GM12878 (cell line): ENCODE results near the gene PIAS1. TPM values are rescaled to one million over a fixed set of nuclear protein-coding genes. Genes with fewer than 3 reads are reported as not detected.

Experiments used
- ATAC-seq: fragments of 200-7000 bp; cut with Tn5 transposase; 3 replicates; pipeline ENCODE4 v1.9.1; 2020; ENCODE audit warnings: mild to moderate bottlenecking, moderate library complexity
- BruUV-seq: library from RNA; stranded (reverse); fragments of 400-500 nt; replicated peaks from 2 replicates; lab custom pipeline; 2021; lab: Mats Ljungman, UMichigan
- CTCF ChIA-PET: fragments of 300-600 bp; sonication (Branson Sonifier 250); formaldehyde crosslinking; extraction: SDS; loops from one replicate; lab custom pipeline; 2021; ENCODE audit warnings: inconsistent platforms; lab: Yijun Ruan, JAX
- POLR2A ChIA-PET: fragments of 350-600 bp; formaldehyde crosslinking; extraction: SDS; loops from one replicate; lab custom pipeline; 2021; ENCODE audit warnings: inconsistent platforms; lab: Charles Lee
- RAD21 ChIA-PET: fragments of 300-600 bp; sonication (Branson Sonifier 250); formaldehyde crosslinking; loops from one replicate; lab custom pipeline; 2023; ENCODE audit warnings: antibody characterized with exemption; ENCODE audit not compliant: unreplicated experiment; lab: Charles Lee
- SMC1A ChIA-PET: fragments of 300-600 bp; sonication (Branson Sonifier 250); formaldehyde crosslinking; loops from one replicate; lab custom pipeline; 2023; ENCODE audit not compliant: unreplicated experiment, uncharacterized antibody; lab: Charles Lee
- DNase-seq: peaks from one replicate; pipeline ENCODE4 v3.0.0-alpha.2; 2011; ENCODE audit warnings: low read depth, low spot score
- FAIRE-seq: peaks from 3 replicates; lab custom pipeline; 2011; peaks lifted over from hg19 to GRCh38; lab: Jason Lieb, UNC
- H2AFZ ChIP-seq: 2 replicates; pipeline ENCODE4 v1.6.0; 2011; ENCODE audit warnings: low read depth, low read length, control low read depth; ENCODE audit not compliant: control insufficient read depth
- H3K27ac ChIP-seq: 2 replicates; pipeline ENCODE4 v1.5.1; 2011; ENCODE audit warnings: control low read depth; ENCODE audit not compliant: control insufficient read depth, insufficient read depth
- H3K27me3 ChIP-seq, 2 experiments: replicated peaks in 1 of 2; 2 replicates each; pipeline versions ENCODE4 v1.6.0 to v1.6.1; 2011; ENCODE audit warnings: low read length in 1 of 2; ENCODE audit not compliant: control insufficient read depth in 2 of 2, insufficient read depth in 2 of 2
- H3K36me3 ChIP-seq, 2 experiments: 2 replicates each; pipeline ENCODE4 v1.5.1; 2011; ENCODE audit warnings: low read length in 1 of 2; ENCODE audit not compliant: control insufficient read depth in 2 of 2, insufficient read depth in 2 of 2
- H3K4me1 ChIP-seq: 2 replicates; pipeline ENCODE4 v1.6.1; 2011; ENCODE audit warnings: mild to moderate bottlenecking, low read length, moderate library complexity, mixed read lengths; ENCODE audit not compliant: control insufficient read depth, insufficient read depth
- H3K4me2 ChIP-seq: 2 replicates; pipeline ENCODE4 v1.6.0; 2011; ENCODE audit warnings: control low read depth; ENCODE audit not compliant: control insufficient read depth, insufficient read depth
- H3K4me3 ChIP-seq: fragments of 200-600 bp; sonication (generic); 2 replicates; pipeline ENCODE4 v1.5.1; 2016
- H3K79me2 ChIP-seq: 2 replicates; pipeline ENCODE4 v1.6.0; 2011; ENCODE audit warnings: low read length; ENCODE audit not compliant: control insufficient read depth, insufficient read depth
- H3K9ac ChIP-seq: 2 replicates; pipeline ENCODE4 v1.8.0; 2011; ENCODE audit warnings: low read length, control low read depth, mixed read lengths; ENCODE audit not compliant: control insufficient read depth, insufficient read depth
- H3K9me3 ChIP-seq: replicated peaks from 3 replicates; pipeline ENCODE4 v1.5.1; 2011; ENCODE audit warnings: mild to moderate bottlenecking, low read length; ENCODE audit not compliant: control insufficient read depth, insufficient read depth
- H4K20me1 ChIP-seq: 2 replicates; pipeline ENCODE4 v1.6.0; 2011; ENCODE audit not compliant: control insufficient read depth, insufficient read depth
- CBFB ChIP-seq: IDR thresholded peaks from 2 replicates; pipeline ENCODE4 v1.6.1; 2016; ENCODE audit warnings: antibody characterized with exemption, low read depth
- CHD1 ChIP-seq: IDR thresholded peaks from 2 replicates; pipeline ENCODE4 v1.6.1; 2012; ENCODE audit warnings: low read depth, low read length, improper control_type of control experiment
- E2F8 ChIP-seq: fragments of 450-650 bp; IDR thresholded peaks from 2 replicates; pipeline ENCODE4 v1.6.1; 2018; ENCODE audit warnings: mild to moderate bottlenecking, low read depth, moderate library complexity; ENCODE audit not compliant: partially characterized antibody
- EED ChIP-seq: sonication (generic); IDR thresholded peaks from 2 replicates; pipeline ENCODE4 v1.6.1; 2016; ENCODE audit warnings: antibody characterized with exemption, low read depth
- EZH2 ChIP-seq: IDR thresholded peaks from 2 replicates; pipeline ENCODE4 v1.6.1; 2012; ENCODE audit warnings: low read depth, mild to moderate bottlenecking, control low read depth, inconsistent platforms, low read length, borderline replicate concordance; ENCODE audit not compliant: control insufficient read depth
- HCFC1 ChIP-seq: fragments of 150-350 bp; IDR thresholded peaks from 2 replicates; pipeline ENCODE4 v1.6.1; 2014; ENCODE audit warnings: low read length
- JUNB ChIP-seq: IDR thresholded peaks from 2 replicates; pipeline ENCODE4 v1.6.1; 2016; ENCODE audit warnings: antibody characterized with exemption, mild to moderate bottlenecking
- NFXL1 ChIP-seq: fragments of 450-650 bp; IDR thresholded peaks from 2 replicates; pipeline ENCODE4 v1.6.1; 2017; ENCODE audit warnings: antibody characterized with exemption, mild to moderate bottlenecking, borderline replicate concordance
- POLR2A ChIP-seq: IDR thresholded peaks from 2 replicates; pipeline ENCODE4 v1.6.1; 2011; ENCODE audit warnings: low read depth, mild to moderate bottlenecking, low read length
- RAD21 ChIP-seq: IDR thresholded peaks from 2 replicates; pipeline ENCODE4 v1.6.1; 2011; ENCODE audit warnings: mild to moderate bottlenecking, low read depth, low read length, moderate library complexity; ENCODE audit not compliant: insufficient read depth
- RUNX3 ChIP-seq: IDR thresholded peaks from 2 replicates; pipeline ENCODE4 v1.6.1; 2012; ENCODE audit warnings: low read length, inconsistent platforms
- SUZ12 ChIP-seq: fragments of 200-600 bp; sonication (generic); IDR thresholded peaks from one replicate; pipeline ENCODE4 v1.6.1; 2018; ENCODE audit warnings: antibody characterized with exemption, mild to moderate bottlenecking; ENCODE audit not compliant: unreplicated experiment
- ZNF24 ChIP-seq: fragments of 450-650 bp; IDR thresholded peaks from 2 replicates; pipeline ENCODE4 v1.6.1; 2017; ENCODE audit warnings: antibody characterized with exemption, mild to moderate bottlenecking
- WGBS: methylation state at CpG from one replicate; pipeline ENCODE4 v1.1.6; 2016; ENCODE audit warnings: low lambda C conversion rate; ENCODE audit not compliant: insufficient replicate concordance, insufficient coverage; ENCODE audit errors: missing lambda C conversion rate; 5-methylcytosine and 5-hydroxymethylcytosine counted together
- in situ Hi-C: fragments of 300-500 bp; cut with MboI; formaldehyde crosslinking; loops from 9 replicates; pipeline ENCODE4 v1.14.3; 2018; ENCODE audit warnings: mixed read lengths
- intact Hi-C: fragments of 100-400 bp; cut with micrococcal nuclease; formaldehyde crosslinking; loops from one replicate; pipeline ENCODE4 v1.14.2; 2022; ENCODE audit not compliant: unreplicated experiment
- polyA plus RNA-seq, 11 experiments: library from polyadenylated mRNA; depleted of rRNA in 4 of 11; unstranded in 6 of 11; stranded (reverse) in 5 of 11; fragments of >200 nt; fragmentation: Nextera tagmentation in 4 of 11; fragmentation: Illumina TruSeq in 1 of 11; extraction: Ambion mirVana in 4 of 11; extraction: Trizol in 1 of 11; gene quantifications; 1 replicate in 1 of 11; 2 replicates in 10 of 11; pipeline versions ENCODE4 v1.2.1 to v1.2.3, GENCODE V29; 2011 to 2016; ENCODE audit warnings: inconsistent platforms in 2 of 11, missing spikeins in 2 of 11, low read depth in 1 of 11
- total RNA-seq, 4 experiments: library from RNA; depleted of rRNA in 3 of 4; stranded (reverse); fragments of >200 nt in 3 of 4; fragmentation: Illumina TruSeq in 1 of 4; extraction: Trizol in 1 of 4; gene quantifications; 2 replicates each; pipeline versions ENCODE4 v1.2.1 to v1.2.3, GENCODE V29; 2013 to 2021
- TF ChIP-seq, protein P1 (sequence below): fragments of 450-650 bp; conservative IDR thresholded peaks from 2 replicates; pipeline ENCODE4 v1.6.1; 2017; ENCODE audit warnings: mild to moderate bottlenecking, moderate library complexity

PIAS1 gene
- total and polyA plus RNA-seq, 10 of the 15 experiments (the other 5 are each of a cell fraction or from before 2014, with no cell fraction given) = 20.2 to 96.3 (median 37.0) TPM

- no peak for TF ChIP-seq EZH2
These were observed 25.8 kb upstream of the PIAS1 start (continued) for GRCh38 chr15:68028137-68028887.

DNA sequence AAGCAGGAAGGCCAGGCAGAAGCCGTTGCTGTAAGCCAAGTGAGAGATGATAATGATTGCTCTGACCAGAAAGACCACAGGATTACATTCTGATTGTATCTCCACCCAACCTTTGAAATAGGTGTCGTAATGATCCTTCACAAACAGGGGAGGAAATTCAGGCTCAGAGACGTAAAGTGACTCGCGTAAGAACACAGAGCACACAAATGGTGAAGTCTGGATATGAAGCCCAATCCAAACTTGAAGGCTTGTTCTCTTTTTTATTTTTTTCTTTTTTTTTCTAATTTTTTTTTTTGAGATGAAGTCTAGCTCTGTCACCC is 25.3 kb upstream of the PIAS1 start:
- no peaks in the 10 kb centered on the region for H4K20me1 ChIP-seq
- no peak overlapping the region for H2AFZ ChIP-seq
- no peak overlapping the region for H3K27ac ChIP-seq
- in situ Hi-C loops (no loop called here), intact Hi-C loops (no loop called here)
- ChIA-PET RAD21 (no interaction called here), POLR2A (interaction anchor here (1.0 kb wide), 1 partner anchor 201 kb away, joined by 6 read pairs; no protein-coding TSS in a partner anchor), CTCF (no interaction called here), SMC1A (interaction anchor here (1.4 to 1.5 kb wide), 3 partner anchors 27 to 166 kb away, joined by 3 to 5 read pairs (median 3); no protein-coding TSS in a partner anchor)
- H3K36me3 ChIP-seq = no peaks in the 10 kb centered on the region
- 98% methylated on average over 5 of the region's 5 CpGs for WGBS
- no peaks in the 10 kb centered on the region for H3K27me3 ChIP-seq
- no peaks in the 10 kb centered on the region for H3K79me2 ChIP-seq
- no TSS peak for BruUV-seq
- no peak for FAIRE-seq
- H3K4me1 ChIP-seq = peaks cover 15% of the 10 kb centered on the region
- H3K9ac ChIP-seq = no peak overlapping the region
- no peak for DNase-seq
- no peak for TF ChIP-seq RAD21
- no peak for TF ChIP-seq SUZ12
- TF ChIP-seq CBFB = no peak
- TF ChIP-seq POLR2A = no peak
- TF ChIP-seq, protein P1, sequence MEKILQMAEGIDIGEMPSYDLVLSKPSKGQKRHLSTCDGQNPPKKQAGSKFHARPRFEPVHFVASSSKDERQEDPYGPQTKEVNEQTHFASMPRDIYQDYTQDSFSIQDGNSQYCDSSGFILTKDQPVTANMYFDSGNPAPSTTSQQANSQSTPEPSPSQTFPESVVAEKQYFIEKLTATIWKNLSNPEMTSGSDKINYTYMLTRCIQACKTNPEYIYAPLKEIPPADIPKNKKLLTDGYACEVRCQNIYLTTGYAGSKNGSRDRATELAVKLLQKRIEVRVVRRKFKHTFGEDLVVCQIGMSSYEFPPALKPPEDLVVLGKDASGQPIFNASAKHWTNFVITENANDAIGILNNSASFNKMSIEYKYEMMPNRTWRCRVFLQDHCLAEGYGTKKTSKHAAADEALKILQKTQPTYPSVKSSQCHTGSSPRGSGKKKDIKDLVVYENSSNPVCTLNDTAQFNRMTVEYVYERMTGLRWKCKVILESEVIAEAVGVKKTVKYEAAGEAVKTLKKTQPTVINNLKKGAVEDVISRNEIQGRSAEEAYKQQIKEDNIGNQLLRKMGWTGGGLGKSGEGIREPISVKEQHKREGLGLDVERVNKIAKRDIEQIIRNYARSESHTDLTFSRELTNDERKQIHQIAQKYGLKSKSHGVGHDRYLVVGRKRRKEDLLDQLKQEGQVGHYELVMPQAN = no peak
- no peak for TF ChIP-seq RUNX3
- no peak for TF ChIP-seq EED
- no peak for TF ChIP-seq JUNB
- no peak for TF ChIP-seq CHD1
- no peak for TF ChIP-seq NFXL1
- TF ChIP-seq E2F8 = no peak
- TF ChIP-seq ZNF24 = no peak
- no peak for TF ChIP-seq HCFC1
- TF ChIP-seq, all 136 proteins: peak for 0
- no peaks in the 10 kb centered on the region; the same call in 2 of the 3 replicates for H3K9me3 ChIP-seq
- H3K4me2 ChIP-seq = no peak overlapping the region
- no peak overlapping the region for H3K4me3 ChIP-seq
- ATAC-seq = no peak
